ENCODE measurements around the gene DYNLT1.

DNA sequence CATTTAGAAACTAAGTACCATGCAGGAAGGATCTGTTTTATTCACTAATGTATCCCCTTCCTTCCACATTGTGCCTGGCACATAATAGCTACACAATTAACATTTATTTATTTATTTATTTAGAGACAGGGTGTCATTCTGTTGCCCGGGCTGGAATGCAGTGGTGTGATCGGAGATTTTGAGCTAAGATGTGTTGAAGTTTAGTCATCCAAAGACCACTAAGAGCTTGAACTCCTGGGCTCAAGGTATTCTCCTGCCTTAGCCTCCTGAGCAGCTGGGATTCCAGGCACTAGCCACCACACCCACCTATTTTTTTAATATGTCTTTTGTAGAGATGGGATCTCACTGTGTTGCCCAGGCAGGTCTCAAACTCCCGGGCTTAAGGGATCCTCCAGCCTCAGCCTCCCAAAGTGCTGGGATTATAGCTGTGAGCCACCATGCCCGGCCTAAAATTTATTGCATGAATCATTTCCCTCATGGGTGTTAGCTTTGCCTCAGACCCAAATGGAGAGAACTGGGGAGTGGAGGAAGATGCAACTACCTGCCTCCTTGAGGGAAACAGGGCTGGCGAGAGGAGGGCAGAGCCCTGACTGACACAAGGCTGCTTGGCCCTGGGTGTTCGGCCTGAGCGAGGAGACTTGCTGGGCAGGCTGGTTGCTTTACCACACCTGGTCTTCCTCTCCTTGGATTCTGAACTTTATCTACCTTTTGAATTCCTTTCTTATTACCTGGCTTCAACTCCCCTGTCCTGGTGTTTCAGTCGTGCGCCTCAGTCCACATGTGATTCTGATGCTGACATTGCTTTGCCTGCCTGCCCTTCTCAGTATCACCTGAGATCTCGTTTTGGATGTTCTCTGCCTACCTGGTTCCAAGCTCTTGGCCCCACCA, 1.7 kb upstream of the DYNLT1 start:
- TF ChIP-seq, protein P1, sequence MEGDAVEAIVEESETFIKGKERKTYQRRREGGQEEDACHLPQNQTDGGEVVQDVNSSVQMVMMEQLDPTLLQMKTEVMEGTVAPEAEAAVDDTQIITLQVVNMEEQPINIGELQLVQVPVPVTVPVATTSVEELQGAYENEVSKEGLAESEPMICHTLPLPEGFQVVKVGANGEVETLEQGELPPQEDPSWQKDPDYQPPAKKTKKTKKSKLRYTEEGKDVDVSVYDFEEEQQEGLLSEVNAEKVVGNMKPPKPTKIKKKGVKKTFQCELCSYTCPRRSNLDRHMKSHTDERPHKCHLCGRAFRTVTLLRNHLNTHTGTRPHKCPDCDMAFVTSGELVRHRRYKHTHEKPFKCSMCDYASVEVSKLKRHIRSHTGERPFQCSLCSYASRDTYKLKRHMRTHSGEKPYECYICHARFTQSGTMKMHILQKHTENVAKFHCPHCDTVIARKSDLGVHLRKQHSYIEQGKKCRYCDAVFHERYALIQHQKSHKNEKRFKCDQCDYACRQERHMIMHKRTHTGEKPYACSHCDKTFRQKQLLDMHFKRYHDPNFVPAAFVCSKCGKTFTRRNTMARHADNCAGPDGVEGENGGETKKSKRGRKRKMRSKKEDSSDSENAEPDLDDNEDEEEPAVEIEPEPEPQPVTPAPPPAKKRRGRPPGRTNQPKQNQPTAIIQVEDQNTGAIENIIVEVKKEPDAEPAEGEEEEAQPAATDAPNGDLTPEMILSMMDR (conservative IDR thresholded peaks at IDR 0.05; ENCODE audit: low read depth in 2 of 2), result no peak
- no peak for TF ChIP-seq CREB1 (CRISPR knock-in tag; IDR thresholded peaks at IDR 0.05; ENCODE audit: low read depth)
- TF ChIP-seq POLR2AphosphoS5 (IDR thresholded peaks at IDR 0.05; ENCODE audit: low read depth), result no peak
- TF ChIP-seq REST (IDR thresholded peaks at IDR 0.05; ENCODE audit: unreplicated experiment), result no peak
- no peak for TF ChIP-seq EZH2 (IDR thresholded peaks at IDR 0.05; ENCODE audit: low read depth, unreplicated experiment)
- TF ChIP-seq EZH2phosphoT487 (IDR thresholded peaks at IDR 0.05; ENCODE audit: unreplicated experiment), result no peak
- TF ChIP-seq JUNB (IDR thresholded peaks at IDR 0.05; ENCODE audit: unreplicated experiment), result no peak
- no peak for TF ChIP-seq STAT1 (IDR thresholded peaks at IDR 0.05; ENCODE audit: unreplicated experiment)
- TF ChIP-seq ZNF114 (CRISPR knock-in tag; IDR thresholded peaks at IDR 0.05), result no peak

All from GM23338 (cell line).